SU-DHL-6 (cell line): ENCODE data around the gene IER5.

Experiments used
- CTCF ChIP-seq: fragments of 200-600 bp; sonication (generic); IDR thresholded peaks from one replicate; pipeline ENCODE4 v1.5.1; 2017; ENCODE audit warnings: antibody characterized with exemption, mild to moderate bottlenecking, low read length, moderate library complexity; ENCODE audit not compliant: insufficient read depth, poor library complexity, severe bottlenecking
- EZH2phosphoT487 ChIP-seq: fragments of 200-600 bp; sonication (generic), shearing (Covaris generic); conservative IDR thresholded peaks from 2 replicates; pipeline ENCODE4 v1.6.1; 2018; ENCODE audit warnings: mild to moderate bottlenecking, antibody characterized with exemption, low read length, moderate library complexity, mixed read lengths

GRCh38 chr1:181100015-181100905 is 11.8 kb downstream of the IER5 start:
- TF ChIP-seq CTCF, result no peak
- no peak for TF ChIP-seq EZH2phosphoT487
